KMS-11 (cell line): ENCODE results near the gene ZBTB1.

ENCODE experiments used
- H2AFZ ChIP-seq: fragments of 200-600 bp; sonication (generic); 2 replicates; pipeline ENCODE4 v1.6.1; 2016; ENCODE audit warnings: antibody characterized with exemption, mixed run types, low read depth
- H3K27ac ChIP-seq: fragments of 200-600 bp; sonication (generic); 2 replicates; pipeline ENCODE4 v1.6.1; 2016; ENCODE audit warnings: mild to moderate bottlenecking, mixed run types
- H3K27me3 ChIP-seq: fragments of 200-600 bp; sonication (generic); 2 replicates; pipeline ENCODE4 v1.6.1; 2017; ENCODE audit warnings: mild to moderate bottlenecking, low read depth, mixed run types, moderate library complexity; ENCODE audit not compliant: insufficient read depth
- H3K36me3 ChIP-seq: fragments of 200-600 bp; sonication (generic); 2 replicates; pipeline ENCODE4 v1.6.1; 2017; ENCODE audit warnings: mild to moderate bottlenecking, mixed run types; ENCODE audit not compliant: insufficient read depth
- H3K4me1 ChIP-seq: fragments of 200-600 bp; sonication (generic); 2 replicates; pipeline ENCODE4 v1.6.1; 2016; ENCODE audit warnings: mild to moderate bottlenecking, low read depth, mixed run types; ENCODE audit not compliant: poor library complexity, severe bottlenecking
- H3K4me2 ChIP-seq: fragments of 200-600 bp; sonication (generic); 2 replicates; pipeline ENCODE4 v1.7.0; 2016; ENCODE audit warnings: mild to moderate bottlenecking, mixed run types
- H3K4me3 ChIP-seq: fragments of 200-600 bp; sonication (generic); IDR thresholded peaks from 2 replicates; pipeline ENCODE4 v1.6.1; 2017; ENCODE audit warnings: low read depth, low read length, mixed read lengths; ENCODE audit not compliant: insufficient read depth
- H3K79me2 ChIP-seq: fragments of 200-600 bp; sonication (generic); 2 replicates; pipeline ENCODE4 v1.6.1; 2016; ENCODE audit warnings: low read depth, mixed run types; ENCODE audit not compliant: insufficient read depth
- H3K9ac ChIP-seq: fragments of 200-600 bp; sonication (generic); 2 replicates; pipeline ENCODE4 v1.6.1; 2016; ENCODE audit warnings: mild to moderate bottlenecking, mixed run types
- H4K20me1 ChIP-seq: fragments of 200-600 bp; sonication (generic); 2 replicates; pipeline ENCODE4 v1.6.1; 2016; ENCODE audit warnings: mild to moderate bottlenecking, mixed run types; ENCODE audit not compliant: insufficient read depth
- CTCF ChIP-seq: fragments of 200-600 bp; sonication (generic); conservative IDR thresholded peaks from 2 replicates; pipeline ENCODE4 v1.6.1; 2017; ENCODE audit warnings: low read depth, mild to moderate bottlenecking, antibody characterized with exemption, low read length, moderate library complexity, mixed read lengths

Gene ZBTB1

GRCh38 chr14:64502887-64503433, 1.6 kb upstream of the ZBTB1 start:
- no peak for TF ChIP-seq CTCF
- Histone ChIP-seq H3K4me2 (peak overlapping the region; percentile 85), H3K4me1 (peaks cover 46% of the 10 kb centered on the region), H4K20me1 (no peaks in the 10 kb centered on the region), H3K9ac (peak overlapping the region; percentile 97), H3K36me3 (no peaks in the 10 kb centered on the region), H3K79me2 (peaks cover 74% of the 10 kb centered on the region), H2AFZ (peak overlapping the region; percentile 44), H3K27ac (peak overlapping the region; percentile 98), H3K27me3 (no peaks in the 10 kb centered on the region), H3K4me3 (no peak overlapping the region)

GRCh38 chr14:64503434-64504309, 898 bp upstream of the ZBTB1 start, which contains the start of gene ZBTB25:
Gene ZBTB25 (minus strand): TSS chr14:64503838. CDS start chr14:64490533, 13,305 bp downstream.
- no peak for TF ChIP-seq CTCF
- H3K27me3 ChIP-seq, result no peaks in the 10 kb centered on the region
- no peaks in the 10 kb centered on the region for H3K36me3 ChIP-seq
- peak within 1 kb of the TSS; percentile 47 for H2AFZ ChIP-seq
- peak within 1 kb of the TSS; percentile 85 for H3K4me2 ChIP-seq
- H3K4me3 ChIP-seq, result no peak within 1 kb of the TSS
- H4K20me1 ChIP-seq, result no peaks in the 10 kb centered on the region
- peak within 1 kb of the TSS; percentile 98 for H3K27ac ChIP-seq
- peaks cover 81% of the 10 kb centered on the region for H3K79me2 ChIP-seq
- H3K9ac ChIP-seq, result peak within 1 kb of the TSS; percentile 97
- H3K4me1 ChIP-seq, result peaks cover 53% of the 10 kb centered on the region

- Histone ChIP-seq H4K20me1 (no peaks in the 10 kb centered on the region), H3K4me1 (peaks cover 56% of the 10 kb centered on the region), H3K36me3 (no peaks in the 10 kb centered on the region), H3K27ac (peak overlapping the region; percentile 98), H3K4me2 (peak overlapping the region; percentile 71), H3K4me3 (no peak overlapping the region), H3K79me2 (peaks cover 81% of the 10 kb centered on the region), H3K27me3 (no peaks in the 10 kb centered on the region), H2AFZ (peak overlapping the region; percentile 47), H3K9ac (peak overlapping the region; percentile 97)
- no peak for TF ChIP-seq CTCF
Measured at GRCh38 chr14:64504897-64505794, 576 bp downstream of the ZBTB1 start.

- no peaks in the 10 kb centered on the region for H3K27me3 ChIP-seq
- TF ChIP-seq CTCF, result no peak
- peak overlapping the region; percentile 98 for H3K27ac ChIP-seq
- H3K79me2 ChIP-seq, result peaks cover 81% of the 10 kb centered on the region
- H4K20me1 ChIP-seq, result no peaks in the 10 kb centered on the region
- peaks cover 56% of the 10 kb centered on the region for H3K4me1 ChIP-seq
- peak overlapping the region; percentile 97; the same call in 1 of the 2 replicates for H3K9ac ChIP-seq
- no peaks in the 10 kb centered on the region for H3K36me3 ChIP-seq
- H3K4me3 ChIP-seq, result no peak overlapping the region
- H3K4me2 ChIP-seq, result peak overlapping the region; percentile 71
- H2AFZ ChIP-seq, result no peak overlapping the region
Measured at GRCh38 chr14:64506721-64507120, 2.2 kb downstream of the ZBTB1 start.
